DOHH2 (cell line): ENCODE measurements around the gene RELA.

Experiments used
- H3F3A ChIP-seq: fragments of 200-600 bp; sonication (generic), shearing (Covaris generic); 2 replicates; pipeline ENCODE4 v1.6.0; 2016; ENCODE audit warnings: antibody characterized with exemption, mild to moderate bottlenecking; ENCODE audit not compliant: control insufficient read depth, insufficient read depth
- H3K27ac ChIP-seq: fragments of 200-600 bp; sonication (generic); 2 replicates; pipeline ENCODE4 v1.5.1; 2014; ENCODE audit warnings: low read depth, mild to moderate bottlenecking, low read length, moderate library complexity
- H3K27me3 ChIP-seq: fragments of 200-600 bp; sonication (generic); 2 replicates; pipeline ENCODE4 v1.6.1; 2014; ENCODE audit warnings: mild to moderate bottlenecking, low read length, mixed read lengths; ENCODE audit not compliant: control insufficient read depth
- H3K36me3 ChIP-seq: fragments of 200-600 bp; sonication (generic); 2 replicates; pipeline ENCODE4 v1.6.1; 2014; ENCODE audit warnings: mild to moderate bottlenecking, low read length, moderate library complexity, mixed read lengths; ENCODE audit not compliant: control insufficient read depth
- H3K4me1 ChIP-seq: fragments of 200-600 bp; sonication (generic); 2 replicates; pipeline ENCODE4 v1.6.1; 2014; ENCODE audit warnings: mild to moderate bottlenecking, low read length, mixed read lengths; ENCODE audit not compliant: control insufficient read depth
- H3K4me2 ChIP-seq: fragments of 200-600 bp; sonication (generic); 2 replicates; pipeline ENCODE4 v1.6.0; 2014; ENCODE audit warnings: mild to moderate bottlenecking, low read length, moderate library complexity
- H3K4me3 ChIP-seq: fragments of 200-600 bp; sonication (generic); 2 replicates; pipeline ENCODE4 v1.5.1; 2014; ENCODE audit warnings: mild to moderate bottlenecking, low read length, mixed read lengths
- H3K79me2 ChIP-seq: fragments of 200-600 bp; sonication (generic); 2 replicates; pipeline ENCODE4 v1.6.1; 2014; ENCODE audit warnings: mild to moderate bottlenecking, low read length, mixed read lengths; ENCODE audit not compliant: control insufficient read depth
- H3K9me2 ChIP-seq: fragments of 200-600 bp; sonication (generic); replicated peaks from 2 replicates; pipeline ENCODE4 v1.6.1; 2014; ENCODE audit warnings: mild to moderate bottlenecking, low read length, mixed read lengths; ENCODE audit not compliant: control insufficient read depth
- H3K9me3 ChIP-seq: fragments of 200-600 bp; sonication (generic); 2 replicates; pipeline ENCODE4 v1.6.1; 2014; ENCODE audit warnings: antibody characterized with exemption, low read length, mixed read lengths; ENCODE audit not compliant: control insufficient read depth, insufficient read depth
- H4K20me1 ChIP-seq: fragments of 200-600 bp; sonication (generic); 2 replicates; pipeline ENCODE4 v1.6.0; 2014; ENCODE audit warnings: low read depth, mild to moderate bottlenecking, antibody characterized with exemption, low read length, moderate library complexity; ENCODE audit not compliant: control insufficient read depth, insufficient read depth
- CTCF ChIP-seq: fragments of 200-600 bp; sonication (generic); IDR thresholded peaks from one replicate; pipeline ENCODE4 v1.5.1; 2014; ENCODE audit warnings: antibody characterized with exemption, mild to moderate bottlenecking, low read depth, low read length; ENCODE audit not compliant: poor library complexity, severe bottlenecking
- EZH2phosphoT487 ChIP-seq: fragments of 200-600 bp; sonication (generic); IDR thresholded peaks from 2 replicates; pipeline ENCODE4 v1.6.1; 2017; ENCODE audit warnings: borderline replicate concordance, mild to moderate bottlenecking, antibody characterized with exemption, low read length, moderate library complexity, mixed read lengths

RELA gene

GRCh38 chr11:65658174-65659021, 4.3 kb downstream of the RELA start:
- Histone ChIP-seq H3K9me3 (no peaks in the 10 kb centered on the region), H4K20me1 (peaks cover 12% of the 10 kb centered on the region), H3K79me2 (peaks cover 40% of the 10 kb centered on the region), H3K36me3 (peaks cover 84% of the 10 kb centered on the region), H3K4me2 (no peak overlapping the region), H3K9me2 (no peaks in the 10 kb centered on the region), H3K27me3 (no peaks in the 10 kb centered on the region), H3K27ac (no peak overlapping the region), H3K4me3 (no peak overlapping the region), H3F3A (peaks cover 14% of the 10 kb centered on the region), H3K4me1 (peaks cover 22% of the 10 kb centered on the region)
- TF ChIP-seq EZH2phosphoT487 (no peak), CTCF (no peak)

- peaks cover 39% of the 10 kb centered on the region for H3K79me2 ChIP-seq
- H3K4me1 ChIP-seq: peaks cover 31% of the 10 kb centered on the region
- no peak overlapping the region for H3K27ac ChIP-seq
- TF ChIP-seq EZH2phosphoT487: no peak
- no peak for TF ChIP-seq CTCF
- H4K20me1 ChIP-seq: peaks cover 12% of the 10 kb centered on the region
- no peak overlapping the region for H3K4me2 ChIP-seq
- H3K27me3 ChIP-seq: no peaks in the 10 kb centered on the region
- peaks cover 15% of the 10 kb centered on the region for H3F3A ChIP-seq
- no peaks in the 10 kb centered on the region for H3K9me2 ChIP-seq
- H3K4me3 ChIP-seq: no peak overlapping the region
- H3K36me3 ChIP-seq: peaks cover 88% of the 10 kb centered on the region
- H3K9me3 ChIP-seq: no peaks in the 10 kb centered on the region
These were observed 5.3 kb downstream of the RELA start for GRCh38 chr11:65657426-65657825.

GRCh38 chr11:65655570-65656332, 7.0 kb downstream of the RELA start:
- no peaks in the 10 kb centered on the region for H3K9me3 ChIP-seq
- no peak overlapping the region for H3K4me3 ChIP-seq
- no peaks in the 10 kb centered on the region; the same call in 1 of the 2 replicates for H4K20me1 ChIP-seq
- H3K36me3 ChIP-seq: peaks cover 87% of the 10 kb centered on the region
- TF ChIP-seq EZH2phosphoT487 (no peak), CTCF (no peak)
- H3K27me3 ChIP-seq: no peaks in the 10 kb centered on the region
- H3K79me2 ChIP-seq: peaks cover 23% of the 10 kb centered on the region
- no peak overlapping the region for H3K27ac ChIP-seq
- H3K9me2 ChIP-seq: no peaks in the 10 kb centered on the region
- H3K4me2 ChIP-seq: no peak overlapping the region
- H3K4me1 ChIP-seq: peaks cover 32% of the 10 kb centered on the region
- H3F3A ChIP-seq: peaks cover 23% of the 10 kb centered on the region
